Panc1 (cell line): Measurements from ENCODE around the gene SDCBP2. TPM values are rescaled to one million over a fixed set of nuclear protein-coding genes. Genes with fewer than 3 reads are reported as not detected.

Source experiments
- ATAC-seq: fragments of 200-7000 bp; cut with Tn5 transposase; 2 replicates; pipeline ENCODE4 v1.9.1; 2020; ENCODE audit warnings: mild to moderate bottlenecking, moderate library complexity
- BruUV-seq: library from RNA; stranded (reverse); fragments of 400-500 nt; replicated peaks from 2 replicates; lab custom pipeline; 2021; lab: Mats Ljungman, UMichigan
- CTCF ChIA-PET: fragments of 300-600 bp; sonication (Branson Sonifier 250); formaldehyde crosslinking; loops from one replicate; lab custom pipeline; 2022; ENCODE audit warnings: antibody characterized with exemption; lab: Charles Lee
- POLR2A ChIA-PET: fragments of 300-600 bp; sonication (Branson Sonifier 250); formaldehyde crosslinking; loops from one replicate; lab custom pipeline; 2022; ENCODE audit warnings: antibody characterized with exemption; lab: Charles Lee
- DNase-seq: peaks from one replicate; pipeline ENCODE4 v3.0.0-alpha.2; 2010; ENCODE audit warnings: low read depth, low spot score
- H3K27ac ChIP-seq: 2 replicates; pipeline ENCODE4 v1.5.1; 2011; ENCODE audit warnings: mild to moderate bottlenecking, low read length, inconsistent platforms
- H3K27me3 ChIP-seq: fragments of 200-500 bp; sonication (Bioruptor generic); 2 replicates; pipeline ENCODE4 v1.6.0; 2014; ENCODE audit warnings: low read length, inconsistent platforms; ENCODE audit not compliant: control insufficient read depth, insufficient read depth
- H3K36me3 ChIP-seq: fragments of 200-500 bp; sonication (Bioruptor generic); 2 replicates; pipeline ENCODE4 v1.5.1; 2014; ENCODE audit warnings: inconsistent platforms, mild to moderate bottlenecking, low read length, moderate library complexity; ENCODE audit not compliant: control insufficient read depth, insufficient read depth
- H3K4me1 ChIP-seq: 2 replicates; pipeline ENCODE4 v1.5.1; 2011; ENCODE audit warnings: inconsistent platforms, mild to moderate bottlenecking, low read length, moderate library complexity; ENCODE audit not compliant: control insufficient read depth, insufficient read depth
- H3K4me3 ChIP-seq, 2 experiments: 2 replicates each; pipeline ENCODE4 v1.5.1; 2011 to 2012; ENCODE audit warnings: low read depth in 2 of 2, low read length in 2 of 2, mild to moderate bottlenecking in 2 of 2, inconsistent platforms in 1 of 2, moderate library complexity in 1 of 2
- H3K9me3 ChIP-seq: fragments of 200-500 bp; sonication (Bioruptor generic); 2 replicates; pipeline ENCODE4 v1.5.1; 2014; ENCODE audit warnings: low read depth, mild to moderate bottlenecking, inconsistent platforms, low read length, moderate library complexity; ENCODE audit not compliant: control insufficient read depth, insufficient read depth
- CTCF ChIP-seq: fragments of 450-650 bp; IDR thresholded peaks from 2 replicates; pipeline ENCODE4 v1.5.1; 2017; ENCODE audit warnings: mild to moderate bottlenecking
- POLR2AphosphoS5 ChIP-seq: IDR thresholded peaks from 2 replicates; pipeline ENCODE4 v1.6.1; 2012; ENCODE audit warnings: mild to moderate bottlenecking, low read depth, low read length, moderate library complexity
- SIN3A ChIP-seq: IDR thresholded peaks from 2 replicates; pipeline ENCODE4 v1.6.1; 2012; ENCODE audit warnings: low read depth, mild to moderate bottlenecking, low read length, moderate library complexity, borderline replicate concordance; ENCODE audit not compliant: insufficient read depth
- TCF7L2 ChIP-seq: IDR thresholded peaks from 2 replicates; pipeline ENCODE4 v1.6.1; 2011; ENCODE audit warnings: mild to moderate bottlenecking, low read depth, low read length, inconsistent platforms
- in situ Hi-C: cut with HindIII; loops from 2 replicates; pipeline ENCODE4 v1.10.0; 2016; ENCODE audit warnings: low sequenced_read_pairs, low pct_unique_long_range_greater_than_20kb
- intact Hi-C: fragments of 100-400 bp; cut with micrococcal nuclease; formaldehyde crosslinking; loops from one replicate; pipeline ENCODE4 v1.10.0; 2022; ENCODE audit not compliant: unreplicated experiment
- total RNA-seq: library from RNA; stranded (reverse); gene quantifications from one replicate; pipeline ENCODE4 v1.2.1, GENCODE V29; 2021; ENCODE audit not compliant: unreplicated experiment
- TF ChIP-seq, protein P1 (sequence below), 2 experiments: IDR thresholded peaks; 2 replicates each; pipeline ENCODE4 v1.6.1; 2011 to 2012; ENCODE audit warnings: low read depth in 2 of 2, control low read depth in 1 of 2, low read length in 1 of 2, mild to moderate bottlenecking in 1 of 2, moderate library complexity in 1 of 2; ENCODE audit not compliant: insufficient read depth in 1 of 2

Gene SDCBP2
- total RNA-seq, 1 experiment from 2014 or later = 1.8 TPM

- POLR2A ChIA-PET = no interaction called here
- intact Hi-C loops = no loop called here
- Histone ChIP-seq H3K27me3 (no peaks in the 10 kb centered on the region), H3K36me3 (no peaks in the 10 kb centered on the region), H3K4me3 (no peak overlapping the region), H3K4me1 (no peaks in the 10 kb centered on the region), H3K27ac (no peak overlapping the region), H3K9me3 (no peaks in the 10 kb centered on the region)
- CTCF ChIA-PET = no interaction called here
- ATAC-seq = no peak
- in situ Hi-C loops = no loop called here
- no peak for DNase-seq
- no TSS peak for BruUV-seq
- TF ChIP-seq SIN3A = no peak
- TF ChIP-seq CTCF = no peak
- TF ChIP-seq, protein P1, sequence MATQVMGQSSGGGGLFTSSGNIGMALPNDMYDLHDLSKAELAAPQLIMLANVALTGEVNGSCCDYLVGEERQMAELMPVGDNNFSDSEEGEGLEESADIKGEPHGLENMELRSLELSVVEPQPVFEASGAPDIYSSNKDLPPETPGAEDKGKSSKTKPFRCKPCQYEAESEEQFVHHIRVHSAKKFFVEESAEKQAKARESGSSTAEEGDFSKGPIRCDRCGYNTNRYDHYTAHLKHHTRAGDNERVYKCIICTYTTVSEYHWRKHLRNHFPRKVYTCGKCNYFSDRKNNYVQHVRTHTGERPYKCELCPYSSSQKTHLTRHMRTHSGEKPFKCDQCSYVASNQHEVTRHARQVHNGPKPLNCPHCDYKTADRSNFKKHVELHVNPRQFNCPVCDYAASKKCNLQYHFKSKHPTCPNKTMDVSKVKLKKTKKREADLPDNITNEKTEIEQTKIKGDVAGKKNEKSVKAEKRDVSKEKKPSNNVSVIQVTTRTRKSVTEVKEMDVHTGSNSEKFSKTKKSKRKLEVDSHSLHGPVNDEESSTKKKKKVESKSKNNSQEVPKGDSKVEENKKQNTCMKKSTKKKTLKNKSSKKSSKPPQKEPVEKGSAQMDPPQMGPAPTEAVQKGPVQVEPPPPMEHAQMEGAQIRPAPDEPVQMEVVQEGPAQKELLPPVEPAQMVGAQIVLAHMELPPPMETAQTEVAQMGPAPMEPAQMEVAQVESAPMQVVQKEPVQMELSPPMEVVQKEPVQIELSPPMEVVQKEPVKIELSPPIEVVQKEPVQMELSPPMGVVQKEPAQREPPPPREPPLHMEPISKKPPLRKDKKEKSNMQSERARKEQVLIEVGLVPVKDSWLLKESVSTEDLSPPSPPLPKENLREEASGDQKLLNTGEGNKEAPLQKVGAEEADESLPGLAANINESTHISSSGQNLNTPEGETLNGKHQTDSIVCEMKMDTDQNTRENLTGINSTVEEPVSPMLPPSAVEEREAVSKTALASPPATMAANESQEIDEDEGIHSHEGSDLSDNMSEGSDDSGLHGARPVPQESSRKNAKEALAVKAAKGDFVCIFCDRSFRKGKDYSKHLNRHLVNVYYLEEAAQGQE (IDR thresholded peaks at IDR 0.05; ENCODE audit: insufficient read depth in 1 of 2, low read depth in 2 of 2, low read length in 1 of 2) = no peak
- TF ChIP-seq TCF7L2 = no peak
- TF ChIP-seq POLR2AphosphoS5 = no peak
Measured at GRCh38 chr20:1280195-1281102, 48.5 kb downstream of the SDCBP2 start.

- Histone ChIP-seq H3K36me3 (no peaks in the 10 kb centered on the region), H3K27ac (no peak overlapping the region), H3K9me3 (no peaks in the 10 kb centered on the region), H3K4me1 (no peaks in the 10 kb centered on the region), H3K27me3 (no peaks in the 10 kb centered on the region), H3K4me3 (no peak overlapping the region)
- DNase-seq (no peak), ATAC-seq (no peak)
- in situ Hi-C loops (no loop called here), intact Hi-C loops (no loop called here)
- TF ChIP-seq, protein P1 (IDR thresholded peaks at IDR 0.05; ENCODE audit: insufficient read depth in 1 of 2, low read depth in 2 of 2, low read length in 1 of 2) = no peak
- TF ChIP-seq CTCF = no peak
- no peak for TF ChIP-seq SIN3A
- POLR2A ChIA-PET = no interaction called here
- CTCF ChIA-PET = no interaction called here
- no TSS peak for BruUV-seq
Measured at GRCh38 chr20:1278993-1279392, 49.9 kb downstream of the SDCBP2 start.
